ENCODE results near the gene TSSC4.

Gene TSSC4

GRCh38 chr11:2392241-2392959, 8.2 kb upstream of the TSSC4 start:
- Histone ChIP-seq H3K4me3 (no peak overlapping the region), H3K9ac (ENCODE audit: insufficient read length) (no peak overlapping the region), H3K36me3 (ENCODE audit: insufficient read depth, low read length) (peaks cover 5% of the 10 kb centered on the region; the same call in 1 of the 2 replicates), H3K27ac (no peak overlapping the region), H3K9me3 (ENCODE audit: low read depth, low read length) (no peaks in the 10 kb centered on the region)
- TF ChIP-seq EZH2 (IDR thresholded peaks at IDR 0.05) = no peak
- no peak for TF ChIP-seq POLR2AphosphoS5 (IDR thresholded peaks at IDR 0.05; ENCODE audit: borderline replicate concordance, low read depth, low read length)
- no peak for TF ChIP-seq FOXP2 (optimal IDR thresholded peaks at IDR 0.05; ENCODE audit: control extremely low read depth, extremely low read length, insufficient read depth)
- DNase-seq (ENCODE audit: low read depth, low spot score) = no peak

GRCh38 chr11:2393111-2393868, 7.3 kb upstream of the TSSC4 start:
- no peak for TF ChIP-seq EZH2 (IDR thresholded peaks at IDR 0.05)
- TF ChIP-seq FOXP2 (optimal IDR thresholded peaks at IDR 0.05; ENCODE audit: control extremely low read depth, extremely low read length, insufficient read depth) = no peak
- Histone ChIP-seq H3K27ac (no peak overlapping the region), H3K9me3 (ENCODE audit: low read depth, low read length) (no peaks in the 10 kb centered on the region), H3K4me3 (no peak overlapping the region), H3K36me3 (ENCODE audit: insufficient read depth, low read length) (peaks cover 5% of the 10 kb centered on the region; the same call in 1 of the 2 replicates), H3K9ac (ENCODE audit: insufficient read length) (no peak overlapping the region)
- DNase-seq (ENCODE audit: low read depth, low spot score) = no peak

GRCh38 chr11:2393941-2394817, 6.4 kb upstream of the TSSC4 start:
- Histone ChIP-seq H3K36me3 (ENCODE audit: insufficient read depth, low read length) (peaks cover 5% of the 10 kb centered on the region; the same call in 1 of the 2 replicates), H3K4me3 (no peak overlapping the region), H3K9me3 (ENCODE audit: low read depth, low read length) (no peaks in the 10 kb centered on the region), H3K27ac (no peak overlapping the region), H3K9ac (ENCODE audit: insufficient read length) (no peak overlapping the region)
- TF ChIP-seq POLR2AphosphoS5 (IDR thresholded peaks at IDR 0.05; ENCODE audit: borderline replicate concordance, low read depth, low read length) (no peak), EZH2 (IDR thresholded peaks at IDR 0.05) (no peak), FOXP2 (optimal IDR thresholded peaks at IDR 0.05; ENCODE audit: control extremely low read depth, extremely low read length, insufficient read depth) (no peak)
- DNase-seq (ENCODE audit: low read depth, low spot score) = no peak

- Histone ChIP-seq H3K9ac (ENCODE audit: insufficient read length) (no peak overlapping the region), H3K9me3 (ENCODE audit: low read depth, low read length) (no peaks in the 10 kb centered on the region), H3K27ac (no peak overlapping the region), H3K4me3 (no peak overlapping the region), H3K36me3 (ENCODE audit: insufficient read depth, low read length) (peaks cover 5% of the 10 kb centered on the region; the same call in 1 of the 2 replicates)
- TF ChIP-seq FOXP2 (optimal IDR thresholded peaks at IDR 0.05; ENCODE audit: control extremely low read depth, extremely low read length, insufficient read depth) = no peak
- TF ChIP-seq EZH2 (IDR thresholded peaks at IDR 0.05) = no peak
- TF ChIP-seq POLR2AphosphoS5 (IDR thresholded peaks at IDR 0.05; ENCODE audit: borderline replicate concordance, low read depth, low read length) = no peak
- no peak for DNase-seq (ENCODE audit: low read depth, low spot score)
These were observed 5.8 kb upstream of the TSSC4 start for GRCh38 chr11:2394818-2395105.

- TF ChIP-seq POLR2AphosphoS5 (IDR thresholded peaks at IDR 0.05; ENCODE audit: borderline replicate concordance, low read depth, low read length) (no peak), EZH2 (IDR thresholded peaks at IDR 0.05) (no peak), FOXP2 (optimal IDR thresholded peaks at IDR 0.05; ENCODE audit: control extremely low read depth, extremely low read length, insufficient read depth) (no peak)
- H3K9me3 ChIP-seq (ENCODE audit: low read depth, low read length) = no peaks in the 10 kb centered on the region
- H3K36me3 ChIP-seq (ENCODE audit: insufficient read depth, low read length) = peaks cover 5% of the 10 kb centered on the region; the same call in 1 of the 2 replicates
- DNase-seq (ENCODE audit: low read depth, low spot score) = no peak
- no peak overlapping the region for H3K27ac ChIP-seq
- no peak overlapping the region for H3K9ac ChIP-seq (ENCODE audit: insufficient read length)
- H3K4me3 ChIP-seq = no peak overlapping the region
These were observed 5.3 kb upstream of the TSSC4 start for GRCh38 chr11:2395211-2395730.

- Histone ChIP-seq H3K9ac (ENCODE audit: insufficient read length) (no peak overlapping the region), H3K27ac (no peak overlapping the region), H3K9me3 (ENCODE audit: low read depth, low read length) (no peaks in the 10 kb centered on the region), H3K36me3 (ENCODE audit: insufficient read depth, low read length) (peaks cover 5% of the 10 kb centered on the region; the same call in 1 of the 2 replicates), H3K4me3 (no peak overlapping the region)
- DNase-seq (ENCODE audit: low read depth, low spot score) = no peak
- TF ChIP-seq POLR2AphosphoS5 (IDR thresholded peaks at IDR 0.05; ENCODE audit: borderline replicate concordance, low read depth, low read length) = no peak
- TF ChIP-seq EZH2 (IDR thresholded peaks at IDR 0.05) = no peak
- TF ChIP-seq FOXP2 (optimal IDR thresholded peaks at IDR 0.05; ENCODE audit: control extremely low read depth, extremely low read length, insufficient read depth) = no peak
These were observed 4.7 kb upstream of the TSSC4 start for GRCh38 chr11:2395856-2396255.

- Histone ChIP-seq H3K9me3 (ENCODE audit: low read depth, low read length) (no peaks in the 10 kb centered on the region), H3K9ac (ENCODE audit: insufficient read length) (no peak overlapping the region), H3K4me3 (no peak overlapping the region), H3K36me3 (ENCODE audit: insufficient read depth, low read length) (peaks cover 5% of the 10 kb centered on the region; the same call in 1 of the 2 replicates), H3K27ac (no peak overlapping the region)
- TF ChIP-seq POLR2AphosphoS5 (IDR thresholded peaks at IDR 0.05; ENCODE audit: borderline replicate concordance, low read depth, low read length) (no peak), FOXP2 (optimal IDR thresholded peaks at IDR 0.05; ENCODE audit: control extremely low read depth, extremely low read length, insufficient read depth) (no peak), EZH2 (IDR thresholded peaks at IDR 0.05) (no peak)
- DNase-seq (ENCODE audit: low read depth, low spot score) = no peak
These were observed 4.1 kb upstream of the TSSC4 start for GRCh38 chr11:2396471-2396870.

- no peak overlapping the region for H3K4me3 ChIP-seq
- H3K27ac ChIP-seq = no peak overlapping the region
- no peak for DNase-seq (ENCODE audit: low read depth, low spot score)
- no peak for TF ChIP-seq EZH2 (IDR thresholded peaks at IDR 0.05)
- TF ChIP-seq POLR2AphosphoS5 (IDR thresholded peaks at IDR 0.05; ENCODE audit: borderline replicate concordance, low read depth, low read length) = no peak
- no peak for TF ChIP-seq FOXP2 (optimal IDR thresholded peaks at IDR 0.05; ENCODE audit: control extremely low read depth, extremely low read length, insufficient read depth)
- peaks cover 2% of the 10 kb centered on the region; the same call in 1 of the 2 replicates for H3K36me3 ChIP-seq (ENCODE audit: insufficient read depth, low read length)
- no peak overlapping the region for H3K9ac ChIP-seq (ENCODE audit: insufficient read length)
- no peaks in the 10 kb centered on the region for H3K9me3 ChIP-seq (ENCODE audit: low read depth, low read length)
These were observed 3.5 kb upstream of the TSSC4 start for GRCh38 chr11:2397005-2397404.

All from SK-N-MC (cell line).